Loucy (cell line): ENCODE data around the gene TBC1D22A.

Experiments
- EZH2phosphoT487 ChIP-seq: fragments of 200-600 bp; IDR thresholded peaks from 2 replicates; pipeline ENCODE4 v1.6.1; 2018; ENCODE audit warnings: antibody characterized with exemption, mild to moderate bottlenecking, moderate library complexity, borderline replicate concordance
- TF ChIP-seq, protein P1 (sequence below): fragments of 200-600 bp; sonication (generic); conservative IDR thresholded peaks from 2 replicates; pipeline ENCODE4 v1.5.1; 2014; ENCODE audit warnings: mild to moderate bottlenecking, antibody characterized with exemption, low read length

DNA sequence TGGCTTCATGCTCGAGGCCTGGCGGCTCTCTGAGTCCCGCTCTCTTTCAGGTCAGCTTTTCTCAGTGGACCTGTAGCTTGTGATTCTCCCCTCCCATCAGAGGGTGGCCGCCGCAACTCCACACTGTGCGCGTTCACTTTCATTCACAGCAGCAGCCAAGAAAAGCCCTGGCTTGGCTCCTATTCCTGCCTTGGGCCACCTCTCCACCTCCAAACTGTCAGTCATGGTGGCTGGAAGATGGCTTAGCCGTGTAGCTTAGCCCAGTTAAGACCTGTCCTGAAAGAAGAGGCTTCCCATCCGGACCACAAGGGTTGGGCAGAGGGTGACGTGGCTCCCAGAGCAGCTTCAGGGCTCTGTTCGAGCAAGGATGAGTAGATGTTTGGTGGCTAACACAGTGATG, 125.5 kb downstream of the TBC1D22A start:
- TF ChIP-seq, protein P1, sequence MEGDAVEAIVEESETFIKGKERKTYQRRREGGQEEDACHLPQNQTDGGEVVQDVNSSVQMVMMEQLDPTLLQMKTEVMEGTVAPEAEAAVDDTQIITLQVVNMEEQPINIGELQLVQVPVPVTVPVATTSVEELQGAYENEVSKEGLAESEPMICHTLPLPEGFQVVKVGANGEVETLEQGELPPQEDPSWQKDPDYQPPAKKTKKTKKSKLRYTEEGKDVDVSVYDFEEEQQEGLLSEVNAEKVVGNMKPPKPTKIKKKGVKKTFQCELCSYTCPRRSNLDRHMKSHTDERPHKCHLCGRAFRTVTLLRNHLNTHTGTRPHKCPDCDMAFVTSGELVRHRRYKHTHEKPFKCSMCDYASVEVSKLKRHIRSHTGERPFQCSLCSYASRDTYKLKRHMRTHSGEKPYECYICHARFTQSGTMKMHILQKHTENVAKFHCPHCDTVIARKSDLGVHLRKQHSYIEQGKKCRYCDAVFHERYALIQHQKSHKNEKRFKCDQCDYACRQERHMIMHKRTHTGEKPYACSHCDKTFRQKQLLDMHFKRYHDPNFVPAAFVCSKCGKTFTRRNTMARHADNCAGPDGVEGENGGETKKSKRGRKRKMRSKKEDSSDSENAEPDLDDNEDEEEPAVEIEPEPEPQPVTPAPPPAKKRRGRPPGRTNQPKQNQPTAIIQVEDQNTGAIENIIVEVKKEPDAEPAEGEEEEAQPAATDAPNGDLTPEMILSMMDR, result no peak
- no peak for TF ChIP-seq EZH2phosphoT487
